Activated T-helper 1 cell treated with anti-CD3 and anti-CD28 coated beads, Interleukin-12 subunit alpha, Interleukin-12 subunit beta, Interleukin-2, Interleukin-4 antibody, amounts not matched to agents 30 ng/mL and 10 ng/mL and 1 ng/mL, durations not matched to agents 14 hours and 24 hours and 36 hours (primary cell): ENCODE data around the gene ATP11C. TPM values are rescaled to one million over a fixed set of nuclear protein-coding genes. Genes with fewer than 3 reads are reported as not detected.

Experiments
- DNase-seq: peaks from one replicate; pipeline ENCODE4 v3.0.0; 2021; ENCODE audit warnings: low spot score
- H3K27ac Mint-ChIP-seq: one replicate; pipeline ENCODE4 v1.8.0; 2021; ENCODE audit warnings: mild to moderate bottlenecking, mixed read lengths
- H3K27me3 Mint-ChIP-seq: one replicate; pipeline ENCODE4 v1.8.0; 2022; ENCODE audit warnings: mild to moderate bottlenecking, moderate library complexity, mixed read lengths; ENCODE audit not compliant: insufficient read depth
- H3K36me3 Mint-ChIP-seq: one replicate; pipeline ENCODE4 v1.8.0; 2021; ENCODE audit warnings: low read depth, mixed read lengths
- H3K4me1 Mint-ChIP-seq: one replicate; pipeline ENCODE4 v1.8.0; 2021; ENCODE audit warnings: low read depth, mixed read lengths
- H3K4me3 Mint-ChIP-seq: one replicate; pipeline ENCODE4 v1.8.0; 2021; ENCODE audit warnings: mild to moderate bottlenecking, moderate library complexity, mixed read lengths
- H3K9me3 Mint-ChIP-seq: one replicate; pipeline ENCODE4 v1.8.0; 2021; ENCODE audit warnings: mixed read lengths
- intact Hi-C: fragments of 100-400 bp; cut with micrococcal nuclease; formaldehyde crosslinking; loops from one replicate; pipeline ENCODE4 v1.15.1; 2024
- total RNA-seq: library from RNA; stranded (reverse); gene quantifications from 2 replicates; pipeline ENCODE4 v1.2.3, GENCODE V29; 2022

ATP11C gene
- total RNA-seq, 1 donor from 2014 or later: 17.7 TPM

DNA sequence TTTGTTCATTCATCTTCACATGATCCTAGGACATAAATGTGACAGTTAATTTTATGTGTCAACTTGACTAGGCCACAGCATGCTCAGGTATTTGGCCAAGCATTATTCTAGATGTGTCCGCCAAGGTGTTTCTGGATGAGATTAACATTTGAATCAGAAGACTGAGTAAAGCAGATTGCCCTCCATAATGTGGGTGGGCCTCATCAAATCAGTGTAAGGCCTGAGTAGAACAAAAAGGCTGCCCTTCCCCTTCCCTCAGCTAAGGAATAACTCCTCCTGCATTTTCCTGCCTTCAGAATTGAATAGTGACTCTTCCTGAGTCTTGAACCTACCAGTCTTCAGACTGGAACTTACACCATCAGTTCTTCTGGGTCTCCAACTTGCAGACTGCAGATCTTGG lies 18.4 kb downstream of the ATP11C start:
- no peak overlapping the region for H3K27ac Mint-ChIP-seq
- no peak for DNase-seq
- no peaks in the 10 kb centered on the region for H3K9me3 Mint-ChIP-seq
- no peaks in the 10 kb centered on the region for H3K27me3 Mint-ChIP-seq
- peaks cover 7% of the 10 kb centered on the region for H3K36me3 Mint-ChIP-seq
- H3K4me3 Mint-ChIP-seq: no peak overlapping the region
- intact Hi-C loops: no loop called here
- peaks cover 20% of the 10 kb centered on the region for H3K4me1 Mint-ChIP-seq

DNA sequence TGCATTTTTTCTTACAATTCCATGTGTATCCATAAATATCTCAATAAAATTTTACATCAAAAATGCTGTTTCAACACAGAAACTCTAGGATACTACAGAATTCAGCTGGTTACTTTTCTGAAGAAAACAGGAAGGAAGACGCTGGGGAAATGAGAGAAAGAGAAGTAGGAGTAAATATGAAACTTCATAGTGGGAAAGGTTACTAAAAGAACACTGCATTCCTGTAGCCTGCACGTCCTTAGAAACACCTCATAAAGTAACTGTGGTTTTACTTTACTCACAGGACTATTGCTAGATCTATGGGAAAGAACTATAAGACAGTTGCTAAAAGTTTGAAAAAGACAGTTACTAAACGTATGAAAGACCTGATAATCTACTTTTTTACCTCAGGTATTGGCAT lies 23.1 kb downstream of the ATP11C start:
- Mint-ChIP-seq H3K27ac (no peak overlapping the region), H3K27me3 (no peaks in the 10 kb centered on the region), H3K36me3 (peaks cover 5% of the 10 kb centered on the region), H3K4me1 (peaks cover 30% of the 10 kb centered on the region), H3K4me3 (peak overlapping the region; percentile 42), H3K9me3 (no peaks in the 10 kb centered on the region)
- no peak for DNase-seq
- intact Hi-C loops: loop anchor here (1.0 kb wide), 1 partner anchor 21 kb away; no protein-coding TSS in a partner anchor

DNA sequence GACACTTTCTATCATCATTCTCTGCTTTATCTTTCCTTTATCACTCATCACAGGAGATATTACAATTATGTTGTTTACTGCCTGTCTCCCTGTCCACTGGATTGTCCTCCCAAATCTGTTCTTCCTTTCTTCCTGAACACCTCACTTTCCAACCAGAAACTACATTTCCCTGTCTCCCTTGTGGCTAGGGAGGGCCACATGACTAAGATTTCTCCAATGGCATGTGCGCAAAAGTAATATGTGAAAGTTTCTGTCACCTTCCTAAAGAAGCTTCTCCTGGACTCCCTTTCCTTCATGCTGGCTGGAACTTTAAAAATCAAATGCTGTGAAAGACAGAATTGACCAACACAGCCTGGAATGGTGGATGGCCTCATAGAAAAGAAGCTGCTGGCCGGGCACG lies 25.8 kb downstream of the ATP11C start:
- Mint-ChIP-seq H3K4me1 (peaks cover 30% of the 10 kb centered on the region), H3K27me3 (no peaks in the 10 kb centered on the region), H3K9me3 (no peaks in the 10 kb centered on the region), H3K36me3 (peaks cover 5% of the 10 kb centered on the region), H3K27ac (no peak overlapping the region), H3K4me3 (no peak overlapping the region)
- DNase-seq: no peak
- intact Hi-C loops: no loop called here

GRCh38 chrX:139905743-139906142 lies 27.1 kb downstream of the ATP11C start:
- no peak for DNase-seq
- H3K4me1 Mint-ChIP-seq: peaks cover 22% of the 10 kb centered on the region
- intact Hi-C loops: no loop called here
- H3K36me3 Mint-ChIP-seq: peaks cover 2% of the 10 kb centered on the region
- no peak overlapping the region for H3K4me3 Mint-ChIP-seq
- no peaks in the 10 kb centered on the region for H3K9me3 Mint-ChIP-seq
- no peak overlapping the region for H3K27ac Mint-ChIP-seq
- no peaks in the 10 kb centered on the region for H3K27me3 Mint-ChIP-seq

GRCh38 chrX:139905051-139905450 lies 27.8 kb downstream of the ATP11C start:
- no peak for DNase-seq
- Mint-ChIP-seq H3K4me1 (peaks cover 17% of the 10 kb centered on the region), H3K4me3 (no peak overlapping the region), H3K27me3 (no peaks in the 10 kb centered on the region), H3K9me3 (no peaks in the 10 kb centered on the region), H3K27ac (no peak overlapping the region), H3K36me3 (peaks cover 2% of the 10 kb centered on the region)
- intact Hi-C loops: no loop called here

DNA sequence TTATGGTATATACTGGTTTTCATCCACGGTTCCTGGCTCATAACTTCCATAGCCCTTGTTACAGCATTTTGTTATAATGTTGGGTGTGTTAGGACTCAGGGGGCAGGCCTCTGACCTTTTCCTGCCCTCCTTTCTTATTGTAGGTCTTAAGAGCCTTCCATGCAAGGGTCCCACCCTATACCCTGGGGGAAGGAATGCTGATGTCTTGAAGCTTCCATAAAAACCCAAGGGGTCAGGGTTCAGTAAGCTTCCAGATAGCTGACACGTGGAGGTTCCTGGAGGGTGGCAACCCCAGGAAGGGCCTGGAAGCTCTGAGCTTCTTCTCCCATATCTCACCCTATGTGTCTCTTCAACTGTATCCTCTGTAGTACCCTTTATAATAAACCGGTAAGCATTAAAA lies 29.6 kb downstream of the ATP11C start:
- Mint-ChIP-seq H3K27ac (no peak overlapping the region), H3K27me3 (no peaks in the 10 kb centered on the region), H3K4me3 (no peak overlapping the region), H3K4me1 (peaks cover 8% of the 10 kb centered on the region), H3K36me3 (peaks cover 2% of the 10 kb centered on the region), H3K9me3 (no peaks in the 10 kb centered on the region)
- no peak for DNase-seq
- intact Hi-C loops: no loop called here

GRCh38 chrX:139902559-139902958 lies 30.3 kb downstream of the ATP11C start:
- Mint-ChIP-seq H3K4me3 (no peak overlapping the region), H3K27me3 (no peaks in the 10 kb centered on the region), H3K9me3 (no peaks in the 10 kb centered on the region), H3K27ac (no peak overlapping the region), H3K36me3 (peaks cover 4% of the 10 kb centered on the region), H3K4me1 (peaks cover 5% of the 10 kb centered on the region)
- intact Hi-C loops: no loop called here
- no peak for DNase-seq

GRCh38 chrX:139898334-139898733 lies 34.5 kb downstream of the ATP11C start:
- H3K4me3 Mint-ChIP-seq: no peak overlapping the region
- H3K27ac Mint-ChIP-seq: no peak overlapping the region
- no peaks in the 10 kb centered on the region for H3K9me3 Mint-ChIP-seq
- no peak for DNase-seq
- peaks cover 4% of the 10 kb centered on the region for H3K36me3 Mint-ChIP-seq
- H3K4me1 Mint-ChIP-seq: peaks cover 5% of the 10 kb centered on the region
- H3K27me3 Mint-ChIP-seq: no peaks in the 10 kb centered on the region
- intact Hi-C loops: no loop called here

GRCh38 chrX:139892512-139892911 lies 40.3 kb downstream of the ATP11C start:
- DNase-seq: no peak
- Mint-ChIP-seq H3K9me3 (no peaks in the 10 kb centered on the region), H3K27ac (no peak overlapping the region), H3K4me1 (peaks cover 15% of the 10 kb centered on the region), H3K27me3 (no peaks in the 10 kb centered on the region), H3K4me3 (no peak overlapping the region), H3K36me3 (no peaks in the 10 kb centered on the region)
- intact Hi-C loops: no loop called here

GRCh38 chrX:139890991-139891700 lies 41.7 kb downstream of the ATP11C start:
- H3K4me3 Mint-ChIP-seq: no peak overlapping the region
- no peaks in the 10 kb centered on the region for H3K9me3 Mint-ChIP-seq
- intact Hi-C loops: no loop called here
- peaks cover 15% of the 10 kb centered on the region for H3K4me1 Mint-ChIP-seq
- no peak for DNase-seq
- no peaks in the 10 kb centered on the region for H3K27me3 Mint-ChIP-seq
- H3K27ac Mint-ChIP-seq: no peak overlapping the region
- H3K36me3 Mint-ChIP-seq: no peaks in the 10 kb centered on the region

DNA sequence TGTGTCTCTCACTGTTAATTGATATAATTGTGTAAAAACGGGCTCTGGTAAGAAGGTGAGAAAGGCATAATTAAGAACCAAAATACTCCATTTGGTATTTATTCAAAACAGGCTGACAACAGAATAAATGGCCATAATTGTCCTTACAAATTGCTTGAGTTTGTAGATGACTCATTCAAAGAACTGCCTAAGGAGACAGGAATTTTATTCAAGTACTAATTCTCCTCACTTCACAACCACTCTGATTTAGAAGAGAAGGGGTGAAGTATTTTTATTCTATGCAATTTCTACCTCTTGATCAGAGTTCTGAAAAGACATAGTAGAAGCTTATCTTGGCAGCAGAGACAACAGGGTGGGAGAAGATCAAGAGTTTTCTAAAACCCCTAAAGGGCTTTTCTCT lies 43.1 kb downstream of the ATP11C start:
- H3K4me3 Mint-ChIP-seq: no peak overlapping the region
- DNase-seq: no peak
- no peak overlapping the region for H3K27ac Mint-ChIP-seq
- no peaks in the 10 kb centered on the region for H3K27me3 Mint-ChIP-seq
- intact Hi-C loops: no loop called here
- H3K36me3 Mint-ChIP-seq: peaks cover 4% of the 10 kb centered on the region
- H3K9me3 Mint-ChIP-seq: no peaks in the 10 kb centered on the region
- peaks cover 15% of the 10 kb centered on the region for H3K4me1 Mint-ChIP-seq

GRCh38 chrX:139883984-139884383 lies 48.9 kb downstream of the ATP11C start:
- Mint-ChIP-seq H3K4me3 (no peak overlapping the region), H3K9me3 (no peaks in the 10 kb centered on the region), H3K36me3 (peaks cover 6% of the 10 kb centered on the region), H3K4me1 (no peaks in the 10 kb centered on the region), H3K27me3 (no peaks in the 10 kb centered on the region), H3K27ac (no peak overlapping the region)
- intact Hi-C loops: no loop called here
- DNase-seq: no peak

GRCh38 chrX:139882299-139882698 lies 50.6 kb downstream of the ATP11C start:
- H3K27me3 Mint-ChIP-seq: no peaks in the 10 kb centered on the region
- H3K27ac Mint-ChIP-seq: no peak overlapping the region
- H3K36me3 Mint-ChIP-seq: peaks cover 7% of the 10 kb centered on the region
- H3K4me1 Mint-ChIP-seq: no peaks in the 10 kb centered on the region
- no peak overlapping the region for H3K4me3 Mint-ChIP-seq
- H3K9me3 Mint-ChIP-seq: no peaks in the 10 kb centered on the region
- intact Hi-C loops: no loop called here
- DNase-seq: no peak

DNA sequence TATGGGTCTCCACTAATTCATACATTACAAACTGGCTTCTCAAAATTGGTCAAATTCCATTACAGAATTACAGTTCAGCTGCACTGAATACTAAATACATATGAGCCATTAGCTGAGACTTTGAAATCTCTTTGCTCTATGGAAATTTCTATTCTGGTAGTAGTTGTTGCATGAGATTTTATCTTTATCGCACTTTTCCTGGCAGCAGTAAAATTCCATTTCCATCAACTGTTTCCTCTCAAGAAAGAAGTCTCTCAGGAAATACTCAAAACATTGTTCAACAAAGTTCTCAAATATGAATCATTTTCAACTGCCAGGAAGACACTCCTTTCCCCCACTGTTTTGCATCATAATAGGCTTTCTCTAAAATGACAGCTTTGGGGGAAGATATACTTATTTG lies 51.3 kb downstream of the ATP11C start:
- DNase-seq: no peak
- Mint-ChIP-seq H3K9me3 (no peaks in the 10 kb centered on the region), H3K36me3 (peaks cover 8% of the 10 kb centered on the region), H3K27ac (no peak overlapping the region), H3K4me1 (no peaks in the 10 kb centered on the region), H3K4me3 (no peak overlapping the region), H3K27me3 (no peaks in the 10 kb centered on the region)
- intact Hi-C loops: no loop called here
